Erythroblast (primary cell): ENCODE measurements around the gene FAM184A.

Experiments
- GATA1 ChIP-seq: IDR thresholded peaks from 2 replicates; pipeline ENCODE4 v1.6.1; 2011; ENCODE audit warnings: low read depth, mild to moderate bottlenecking, control low read depth, low read length, moderate library complexity
- POLR2A ChIP-seq: IDR thresholded peaks from 2 replicates; pipeline ENCODE4 v1.6.1; 2011; ENCODE audit warnings: mild to moderate bottlenecking, low read length

- no peak for TF ChIP-seq POLR2A
- no peak for TF ChIP-seq GATA1
These were observed 42.4 kb downstream of the FAM184A start for GRCh38 chr6:119036081-119036480.
